C4-2B (cell line): ENCODE data around the gene BMP5.

Experiments
- H3K27ac ChIP-seq: fragments of 450-650 bp; 2 replicates; pipeline ENCODE4 v1.5.1; 2017
- ZFX ChIP-seq: fragments of 450-650 bp; IDR thresholded peaks from 2 replicates; pipeline ENCODE4 v1.6.1; 2017
- TF ChIP-seq, protein P1 (sequence below): fragments of 450-650 bp; conservative IDR thresholded peaks from 2 replicates; pipeline ENCODE4 v1.5.1; 2017; ENCODE audit warnings: mild to moderate bottlenecking

Gene BMP5

GRCh38 chr6:55841341-55841740, 34.0 kb downstream of the BMP5 start:
- no peak overlapping the region for H3K27ac ChIP-seq
- TF ChIP-seq, protein P1, sequence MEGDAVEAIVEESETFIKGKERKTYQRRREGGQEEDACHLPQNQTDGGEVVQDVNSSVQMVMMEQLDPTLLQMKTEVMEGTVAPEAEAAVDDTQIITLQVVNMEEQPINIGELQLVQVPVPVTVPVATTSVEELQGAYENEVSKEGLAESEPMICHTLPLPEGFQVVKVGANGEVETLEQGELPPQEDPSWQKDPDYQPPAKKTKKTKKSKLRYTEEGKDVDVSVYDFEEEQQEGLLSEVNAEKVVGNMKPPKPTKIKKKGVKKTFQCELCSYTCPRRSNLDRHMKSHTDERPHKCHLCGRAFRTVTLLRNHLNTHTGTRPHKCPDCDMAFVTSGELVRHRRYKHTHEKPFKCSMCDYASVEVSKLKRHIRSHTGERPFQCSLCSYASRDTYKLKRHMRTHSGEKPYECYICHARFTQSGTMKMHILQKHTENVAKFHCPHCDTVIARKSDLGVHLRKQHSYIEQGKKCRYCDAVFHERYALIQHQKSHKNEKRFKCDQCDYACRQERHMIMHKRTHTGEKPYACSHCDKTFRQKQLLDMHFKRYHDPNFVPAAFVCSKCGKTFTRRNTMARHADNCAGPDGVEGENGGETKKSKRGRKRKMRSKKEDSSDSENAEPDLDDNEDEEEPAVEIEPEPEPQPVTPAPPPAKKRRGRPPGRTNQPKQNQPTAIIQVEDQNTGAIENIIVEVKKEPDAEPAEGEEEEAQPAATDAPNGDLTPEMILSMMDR, result no peak
- TF ChIP-seq ZFX, result no peak

DNA sequence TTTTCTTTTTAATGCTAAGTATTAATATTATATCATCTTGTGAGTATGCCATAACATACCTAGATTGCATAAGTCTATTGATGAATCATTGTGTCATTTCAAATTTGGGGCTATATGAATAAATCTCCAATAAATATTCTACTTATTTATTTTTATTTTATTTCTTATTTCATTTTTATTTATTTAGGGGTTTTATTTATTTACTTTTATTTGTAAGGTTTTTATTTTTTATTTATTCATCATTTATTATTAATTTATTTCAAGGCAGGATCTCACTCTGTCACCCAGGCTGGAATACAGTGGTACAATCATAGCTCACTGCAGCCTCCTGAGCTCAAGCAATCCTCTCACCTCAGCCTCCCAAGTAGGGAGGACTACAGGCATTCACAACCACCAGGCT, 36.3 kb downstream of the BMP5 start:
- H3K27ac ChIP-seq, result no peak overlapping the region

GRCh38 chr6:55836945-55837344, 38.4 kb downstream of the BMP5 start:
- TF ChIP-seq, protein P1, result no peak
- TF ChIP-seq ZFX, result no peak
- no peak overlapping the region for H3K27ac ChIP-seq

More for the DNA sequence above, 36.3 kb downstream of the BMP5 start:
- no peak for TF ChIP-seq ZFX
- TF ChIP-seq, protein P1, result no peak

- H3K27ac ChIP-seq, result no peak overlapping the region
- TF ChIP-seq ZFX, result no peak
- TF ChIP-seq, protein P1, result no peak
Measured at GRCh38 chr6:55836481-55836880, 38.9 kb downstream of the BMP5 start.

- no peak for TF ChIP-seq ZFX
- TF ChIP-seq, protein P1, result no peak
- H3K27ac ChIP-seq, result no peak overlapping the region
Measured at GRCh38 chr6:55835220-55835619, 40.2 kb downstream of the BMP5 start.

- no peak for TF ChIP-seq ZFX
- TF ChIP-seq, protein P1, result no peak
- H3K27ac ChIP-seq, result no peak overlapping the region
Measured at GRCh38 chr6:55833284-55833683, 42.1 kb downstream of the BMP5 start.

DNA sequence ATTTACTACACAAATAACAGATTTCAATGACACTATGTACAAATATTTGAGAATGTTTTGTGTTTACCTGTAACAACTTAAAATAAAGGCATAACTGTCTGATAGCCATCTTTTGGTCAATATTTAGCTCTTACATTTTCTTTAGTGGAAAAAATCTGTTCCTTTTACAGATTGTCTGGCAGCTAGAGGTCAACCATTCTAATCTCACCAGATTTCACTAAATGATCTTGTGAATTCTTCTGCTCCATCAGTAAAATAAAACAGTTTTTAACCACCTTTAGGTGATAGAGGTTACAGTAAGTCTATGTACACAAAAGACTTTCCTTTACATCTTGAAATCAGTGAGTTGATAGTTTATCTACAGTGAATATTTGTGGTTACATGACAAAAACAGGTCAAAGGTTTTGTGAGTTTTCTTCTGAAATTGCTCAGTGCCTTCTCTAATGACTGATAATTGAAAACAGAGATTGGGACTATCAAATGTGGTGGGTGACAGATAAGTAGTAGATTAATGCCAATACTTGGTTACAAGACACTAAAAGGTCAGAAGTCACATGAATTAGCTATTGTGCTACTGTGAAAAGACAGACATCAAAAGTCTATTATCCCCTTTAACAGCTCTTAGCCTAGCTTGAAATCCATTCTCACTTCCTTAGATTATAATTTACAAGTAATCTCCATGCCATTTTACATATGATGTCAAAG, 47.4 kb downstream of the BMP5 start:
- H3K27ac ChIP-seq, result no peak overlapping the region
- TF ChIP-seq ZFX, result no peak
- TF ChIP-seq, protein P1, result no peak
